Loucy (cell line): ENCODE measurements around the gene STAT3.

Experiments
- H2AFZ ChIP-seq: fragments of 200-600 bp; sonication (generic); 2 replicates; pipeline ENCODE4 v1.6.0; 2016; ENCODE audit warnings: antibody characterized with exemption, mild to moderate bottlenecking, low read length, moderate library complexity
- H3F3A ChIP-seq: fragments of 200-600 bp; 2 replicates; pipeline ENCODE4 v1.6.0; 2016; ENCODE audit warnings: antibody characterized with exemption, low read depth, mild to moderate bottlenecking
- H3K27me3 ChIP-seq: fragments of 200-600 bp; sonication (generic); 2 replicates; pipeline ENCODE4 v1.6.1; 2014; ENCODE audit warnings: low read length, mild to moderate bottlenecking; ENCODE audit not compliant: insufficient read depth, poor library complexity, severe bottlenecking
- H3K36me3 ChIP-seq: fragments of 200-600 bp; sonication (generic); 2 replicates; pipeline ENCODE4 v1.6.1; 2016; ENCODE audit warnings: low read length; ENCODE audit not compliant: insufficient read depth
- H3K4me1 ChIP-seq: fragments of 200-600 bp; sonication (generic); 2 replicates; pipeline ENCODE4 v1.5.1; 2014; ENCODE audit warnings: low read length, mild to moderate bottlenecking; ENCODE audit not compliant: insufficient read depth, poor library complexity, severe bottlenecking
- H3K4me2 ChIP-seq: fragments of 200-600 bp; sonication (generic); 2 replicates; pipeline ENCODE4 v1.6.0; 2014; ENCODE audit warnings: antibody characterized with exemption, low read length, low read depth, mild to moderate bottlenecking; ENCODE audit not compliant: poor library complexity, severe bottlenecking
- H3K4me3 ChIP-seq: fragments of 200-600 bp; sonication (generic); 2 replicates; pipeline ENCODE4 v1.5.1; 2014; ENCODE audit warnings: low read length, mild to moderate bottlenecking, mixed read lengths; ENCODE audit not compliant: poor library complexity, severe bottlenecking
- H3K79me2 ChIP-seq: fragments of 200-600 bp; sonication (generic); 2 replicates; pipeline ENCODE4 v1.6.1; 2014; ENCODE audit warnings: low read length; ENCODE audit not compliant: insufficient read depth
- H3K9ac ChIP-seq: fragments of 200-600 bp; sonication (generic); 2 replicates; pipeline ENCODE4 v1.6.0; 2014; ENCODE audit warnings: mild to moderate bottlenecking, low read depth, low read length, moderate library complexity; ENCODE audit not compliant: poor library complexity, severe bottlenecking
- H3K9me2 ChIP-seq: fragments of 200-600 bp; sonication (generic); replicated peaks from 2 replicates; pipeline ENCODE4 v1.6.1; 2016; ENCODE audit warnings: low read depth, low read length, mixed read lengths
- H3K9me3 ChIP-seq: fragments of 200-600 bp; sonication (generic); 2 replicates; pipeline ENCODE4 v1.6.1; 2014; ENCODE audit warnings: mild to moderate bottlenecking, antibody characterized with exemption, low read length, low read depth; ENCODE audit not compliant: insufficient read depth
- H4K20me1 ChIP-seq: fragments of 200-600 bp; sonication (generic); 2 replicates; pipeline ENCODE4 v1.6.0; 2014; ENCODE audit warnings: antibody characterized with exemption, low read length, mild to moderate bottlenecking; ENCODE audit not compliant: insufficient read depth, poor library complexity, severe bottlenecking
- EZH2phosphoT487 ChIP-seq: fragments of 200-600 bp; IDR thresholded peaks from 2 replicates; pipeline ENCODE4 v1.6.1; 2018; ENCODE audit warnings: antibody characterized with exemption, mild to moderate bottlenecking, moderate library complexity, borderline replicate concordance
- TF ChIP-seq, protein P1 (sequence below): fragments of 200-600 bp; sonication (generic); conservative IDR thresholded peaks from 2 replicates; pipeline ENCODE4 v1.5.1; 2014; ENCODE audit warnings: mild to moderate bottlenecking, antibody characterized with exemption, low read length

The STAT3 gene

GRCh38 chr17:42291129-42291528 lies 97.1 kb downstream of the STAT3 start:
- no peak for TF ChIP-seq EZH2phosphoT487
- TF ChIP-seq, protein P1, sequence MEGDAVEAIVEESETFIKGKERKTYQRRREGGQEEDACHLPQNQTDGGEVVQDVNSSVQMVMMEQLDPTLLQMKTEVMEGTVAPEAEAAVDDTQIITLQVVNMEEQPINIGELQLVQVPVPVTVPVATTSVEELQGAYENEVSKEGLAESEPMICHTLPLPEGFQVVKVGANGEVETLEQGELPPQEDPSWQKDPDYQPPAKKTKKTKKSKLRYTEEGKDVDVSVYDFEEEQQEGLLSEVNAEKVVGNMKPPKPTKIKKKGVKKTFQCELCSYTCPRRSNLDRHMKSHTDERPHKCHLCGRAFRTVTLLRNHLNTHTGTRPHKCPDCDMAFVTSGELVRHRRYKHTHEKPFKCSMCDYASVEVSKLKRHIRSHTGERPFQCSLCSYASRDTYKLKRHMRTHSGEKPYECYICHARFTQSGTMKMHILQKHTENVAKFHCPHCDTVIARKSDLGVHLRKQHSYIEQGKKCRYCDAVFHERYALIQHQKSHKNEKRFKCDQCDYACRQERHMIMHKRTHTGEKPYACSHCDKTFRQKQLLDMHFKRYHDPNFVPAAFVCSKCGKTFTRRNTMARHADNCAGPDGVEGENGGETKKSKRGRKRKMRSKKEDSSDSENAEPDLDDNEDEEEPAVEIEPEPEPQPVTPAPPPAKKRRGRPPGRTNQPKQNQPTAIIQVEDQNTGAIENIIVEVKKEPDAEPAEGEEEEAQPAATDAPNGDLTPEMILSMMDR: no peak
- H3K36me3 ChIP-seq: peaks cover 44% of the 10 kb centered on the region
- H2AFZ ChIP-seq: no peak overlapping the region
- H3K4me1 ChIP-seq: peaks cover 65% of the 10 kb centered on the region
- H3K4me2 ChIP-seq: peak overlapping the region; percentile 98
- H3K4me3 ChIP-seq: peak overlapping the region; percentile 91
- no peaks in the 10 kb centered on the region for H3K27me3 ChIP-seq
- no peaks in the 10 kb centered on the region for H3K9me2 ChIP-seq
- peaks cover 100% of the 10 kb centered on the region for H3K79me2 ChIP-seq
- no peaks in the 10 kb centered on the region for H3F3A ChIP-seq
- peaks cover 71% of the 10 kb centered on the region for H4K20me1 ChIP-seq
- H3K9me3 ChIP-seq: no peaks in the 10 kb centered on the region
- peak overlapping the region; percentile 98 for H3K9ac ChIP-seq

DNA sequence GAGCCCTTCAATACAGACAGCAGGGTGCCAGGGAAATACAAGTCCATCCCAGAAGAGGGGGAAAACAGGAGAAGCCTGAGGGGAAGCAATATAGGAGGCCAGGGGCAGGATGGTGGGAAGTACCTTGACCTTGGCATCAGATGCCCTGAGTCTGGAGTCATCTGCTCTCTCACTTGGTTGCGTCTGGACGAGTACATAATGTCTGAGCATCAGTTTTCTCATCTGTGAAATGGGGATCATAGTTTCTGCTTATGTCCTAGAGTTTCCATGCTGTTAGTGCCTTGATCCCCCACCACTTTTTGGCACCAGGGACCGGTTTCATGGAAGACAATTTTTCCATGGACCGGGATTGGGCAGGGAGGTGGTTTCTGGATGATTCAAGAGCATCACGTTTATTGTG lies 97.7 kb downstream of the STAT3 start:
- Histone ChIP-seq H4K20me1 (peaks cover 66% of the 10 kb centered on the region), H2AFZ (no peak overlapping the region), H3K4me1 (peaks cover 62% of the 10 kb centered on the region), H3K27me3 (no peaks in the 10 kb centered on the region), H3K36me3 (peaks cover 39% of the 10 kb centered on the region), H3K4me3 (peak overlapping the region; percentile 91), H3K9ac (peak overlapping the region; percentile 98), H3F3A (no peaks in the 10 kb centered on the region), H3K9me2 (no peaks in the 10 kb centered on the region), H3K79me2 (peaks cover 100% of the 10 kb centered on the region), H3K4me2 (peak overlapping the region; percentile 98), H3K9me3 (no peaks in the 10 kb centered on the region)
- no peak for TF ChIP-seq EZH2phosphoT487
- TF ChIP-seq, protein P1: no peak

DNA sequence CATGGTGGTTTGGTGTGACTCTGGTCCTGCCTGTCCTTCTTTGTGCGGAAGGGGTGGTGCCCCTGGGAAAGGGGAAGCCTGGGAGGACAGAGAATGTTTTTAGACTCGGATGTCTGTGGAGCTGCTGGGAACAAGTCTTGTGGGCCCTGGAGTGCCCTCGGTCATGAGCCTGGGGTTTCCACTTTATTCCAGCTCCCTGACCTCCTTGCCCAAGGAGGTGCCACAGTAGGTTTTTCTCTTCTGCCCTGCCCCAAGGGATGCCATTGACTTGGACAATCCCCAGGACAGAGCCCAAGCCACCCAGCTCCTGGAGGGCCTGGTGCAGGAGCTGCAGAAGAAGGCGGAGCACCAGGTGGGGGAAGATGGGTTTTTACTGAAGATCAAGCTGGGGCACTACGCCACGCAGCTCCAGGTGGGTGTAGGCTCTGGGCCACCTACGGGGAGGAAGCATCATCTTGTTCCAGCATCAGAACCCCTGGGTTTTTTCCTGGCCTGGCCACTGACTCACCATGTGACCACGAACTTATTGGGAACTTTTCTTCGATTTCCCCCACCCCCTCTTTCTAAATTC lies 98.5 kb downstream of the STAT3 start:
- H3K9me2 ChIP-seq: no peaks in the 10 kb centered on the region
- peak overlapping the region; percentile 91 for H3K4me3 ChIP-seq
- peaks cover 30% of the 10 kb centered on the region for H3K36me3 ChIP-seq
- H4K20me1 ChIP-seq: peaks cover 57% of the 10 kb centered on the region
- H3K4me1 ChIP-seq: peaks cover 57% of the 10 kb centered on the region
- no peaks in the 10 kb centered on the region for H3F3A ChIP-seq
- no peaks in the 10 kb centered on the region for H3K27me3 ChIP-seq
- H3K4me2 ChIP-seq: peak overlapping the region; percentile 98
- peaks cover 98% of the 10 kb centered on the region for H3K79me2 ChIP-seq
- peak overlapping the region; percentile 98 for H3K9ac ChIP-seq
- no peak for TF ChIP-seq EZH2phosphoT487
- TF ChIP-seq, protein P1: no peak
- no peaks in the 10 kb centered on the region for H3K9me3 ChIP-seq
- no peak overlapping the region for H2AFZ ChIP-seq
